Measurements from ENCODE around the gene UBE2F. TPM values are rescaled to one million over a fixed set of nuclear protein-coding genes. Genes with fewer than 3 reads are reported as not detected.
"Not testable (repeated sequence)": the region's sequence is repeated elsewhere in the genome, so short reads cannot be mapped to it uniquely, and the experiment has no call there.

The UBE2F gene
- polyA plus RNA-seq, 2 of the 4 experiments (the other 2 are of a cell fraction) = 49.7 to 81.1 TPM

- 65% methylated on average over 7 of the region's 7 CpGs for WGBS (ENCODE audit: missing lambda C conversion rate)
- FAIRE-seq (no peak), DNase-seq (ENCODE audit: low read depth in 1 of 2, low spot score in 1 of 2) (no peak), ATAC-seq (no peak)
- H3K4me2 ChIP-seq = no peak overlapping the region
- TF ChIP-seq CEBPB (IDR thresholded peaks at IDR 0.05) = no peak
- TF ChIP-seq HDAC2 (IDR thresholded peaks at IDR 0.05) = no peak
- TF ChIP-seq CHD2 (IDR thresholded peaks at IDR 0.05; ENCODE audit: low read length, partially characterized antibody) = no peak
- TF ChIP-seq NPAS2 (CRISPR knock-in tag; IDR thresholded peaks at IDR 0.05; ENCODE audit: borderline replicate concordance) = no peak
- POLR2A ChIA-PET = no interaction called here
- no peak overlapping the region for H3K27ac ChIP-seq
- H3K4me1 ChIP-seq = peaks cover 10% of the 10 kb centered on the region
- H3K4me3 ChIP-seq = no peak overlapping the region
- CTCF ChIA-PET = interaction anchor here (1.7 kb wide), 1 partner anchor 40 kb away, joined by 5 read pairs; no protein-coding TSS in a partner anchor
- H3K9me3 ChIP-seq = peaks cover 17% of the 10 kb centered on the region
Measured at GRCh38 chr2:237964194-237964577, 2.6 kb upstream of the UBE2F start.

- ATAC-seq (no peak), DNase-seq (ENCODE audit: low read depth in 1 of 2, low spot score in 1 of 2) (no peak), FAIRE-seq (no peak)
- H3K9me3 ChIP-seq = peaks cover 17% of the 10 kb centered on the region
- H3K27ac ChIP-seq = no peak overlapping the region
- TF ChIP-seq ESRRA (IDR thresholded peaks at IDR 0.05; ENCODE audit: borderline replicate concordance, low read length) (no peak), RFX5 (IDR thresholded peaks at IDR 0.05) (no peak), CBX2 (IDR thresholded peaks at IDR 0.05; ENCODE audit: borderline replicate concordance, low read depth) (no peak), TP53 (CRISPR knock-in tag; IDR thresholded peaks at IDR 0.05) (no peak), CHD2 (IDR thresholded peaks at IDR 0.05; ENCODE audit: low read length, partially characterized antibody) (no peak), SREBF2 (IDR thresholded peaks at IDR 0.05) (no peak), FOXS1 (CRISPR knock-in tag; IDR thresholded peaks at IDR 0.05) (no peak), FOSB (CRISPR knock-in tag; IDR thresholded peaks at IDR 0.05) (no peak), ELK1 (IDR thresholded peaks at IDR 0.05; ENCODE audit: low read depth, low read length) (no peak), E2F6 (IDR thresholded peaks at IDR 0.05; ENCODE audit: borderline replicate concordance, low read depth) (no peak), MAFK (IDR thresholded peaks at IDR 0.05; ENCODE audit: partially characterized antibody) (no peak), HDAC2 (IDR thresholded peaks at IDR 0.05) (no peak), REST (IDR thresholded peaks at IDR 0.05) (no peak), POLR2A (IDR thresholded peaks at IDR 0.05; ENCODE audit: low read length) (no peak), BHLHE40 (IDR thresholded peaks at IDR 0.05; ENCODE audit: low read depth, low read length) (no peak), PHF8 (IDR thresholded peaks at IDR 0.05; ENCODE audit: borderline replicate concordance, low read depth) (no peak), JUN (IDR thresholded peaks at IDR 0.05) (no peak), NFE2L2 (conservative IDR thresholded peaks at IDR 0.05; ENCODE audit: low read length) (no peak)
- CTCF ChIA-PET = interaction anchor here (1.7 kb wide), 1 partner anchor 41 kb away, joined by 5 read pairs; no protein-coding TSS in a partner anchor
- no peak overlapping the region for H3K4me2 ChIP-seq
- 72% methylated on average over 11 of the region's 11 CpGs for WGBS (ENCODE audit: missing lambda C conversion rate)
- POLR2A ChIA-PET = no interaction called here
- H3K4me1 ChIP-seq = peaks cover 10% of the 10 kb centered on the region
- H3K4me3 ChIP-seq = no peak overlapping the region
Measured at GRCh38 chr2:237964578-237965404, 2.0 kb upstream of the UBE2F start.

- H3K4me3 ChIP-seq = peak overlapping the region; percentile 77; the same call in 1 of the 3 replicates
- H3K4me1 ChIP-seq = peaks cover 10% of the 10 kb centered on the region
- CTCF ChIA-PET; DNase-seq (ENCODE audit: low read depth in 1 of 2, low spot score in 1 of 2); ATAC-seq; H3K27ac ChIP-seq; POLR2A ChIA-PET; FAIRE-seq: not testable (repeated sequence)
- H3K4me2 ChIP-seq = peak overlapping the region; percentile 72
- WGBS (ENCODE audit: missing lambda C conversion rate) = 89% methylated on average over 13 of the region's 13 CpGs
- H3K9me3 ChIP-seq = peaks cover 17% of the 10 kb centered on the region
Measured at GRCh38 chr2:237965844-237966243, 970 bp upstream of the UBE2F start.

Data from A549 (cell line).